ENCODE measurements around the gene RAB19. TPM values are rescaled to one million over a fixed set of nuclear protein-coding genes. Genes with fewer than 3 reads are reported as not detected.

Gene RAB19
- total RNA-seq, 2 donors from 2014 or later: 18.8 to 22.7 TPM

- TF ChIP-seq CTCF (IDR thresholded peaks at IDR 0.05): no peak
- Histone ChIP-seq H3K9me3 (no peaks in the 10 kb centered on the region), H3K9ac (ENCODE audit: low read depth in 2 of 2, low read length in 2 of 2) (peak overlapping the region in 1 of 2 donors; percentile 64), H3K4me3 (no peak overlapping the region), H3K27ac (peak overlapping the region; percentile 66), H3K4me1 (peaks cover 6% of the 10 kb centered on the region), H3K36me3 (peaks cover 9% of the 10 kb centered on the region), H3K27me3 (no peaks in the 10 kb centered on the region)
- no peak for DNase-seq
- intact Hi-C loops (cut with DNase I): no loop called here
Observed at GRCh38 chr7:140454657-140455015, 50.8 kb downstream of the RAB19 start.

- DNase-seq: peak; percentile 64
- TF ChIP-seq CTCF (IDR thresholded peaks at IDR 0.05): no peak
- H3K4me1 ChIP-seq: peaks cover 6% of the 10 kb centered on the region
Observed at GRCh38 chr7:140455743-140456142, 51.9 kb downstream of the RAB19 start.

GRCh38 chr7:140456551-140457051 is 52.7 kb downstream of the RAB19 start:
- H3K27me3 ChIP-seq: no peaks in the 10 kb centered on the region
- peaks cover 6% of the 10 kb centered on the region for H3K4me1 ChIP-seq
- no peak overlapping the region for H3K4me3 ChIP-seq
- H3K9ac ChIP-seq (ENCODE audit: low read depth in 2 of 2, low read length in 2 of 2): peak overlapping the region in 1 of 2 donors; percentile 3
- intact Hi-C loops (cut with DNase I): no loop called here
- H3K9me3 ChIP-seq: no peaks in the 10 kb centered on the region
- DNase-seq: peak; percentile 69
- no peak for TF ChIP-seq CTCF (IDR thresholded peaks at IDR 0.05)
- peaks cover 21% of the 10 kb centered on the region for H3K36me3 ChIP-seq
- H3K27ac ChIP-seq: peak overlapping the region; percentile 66

More at GRCh38 chr7:140455743-140456142, 51.9 kb downstream of the RAB19 start:
- H3K36me3 ChIP-seq: peaks cover 14% of the 10 kb centered on the region
- H3K9me3 ChIP-seq: no peaks in the 10 kb centered on the region
- peak overlapping the region; percentile 66 for H3K27ac ChIP-seq
- no peaks in the 10 kb centered on the region for H3K27me3 ChIP-seq
- intact Hi-C loops (cut with DNase I): no loop called here
- no peak overlapping the region for H3K4me3 ChIP-seq
- peak overlapping the region in 1 of 2 donors; percentile 64 for H3K9ac ChIP-seq (ENCODE audit: low read depth in 2 of 2, low read length in 2 of 2)

- no peak for TF ChIP-seq CTCF (IDR thresholded peaks at IDR 0.05)
- Histone ChIP-seq H3K36me3 (peaks cover 21% of the 10 kb centered on the region), H3K9me3 (no peaks in the 10 kb centered on the region), H3K4me3 (no peak overlapping the region), H3K4me1 (peaks cover 6% of the 10 kb centered on the region), H3K27ac (no peak overlapping the region), H3K27me3 (no peaks in the 10 kb centered on the region), H3K9ac (ENCODE audit: low read depth in 2 of 2, low read length in 2 of 2) (no peak overlapping the region)
- intact Hi-C loops (cut with DNase I): no loop called here
- no peak for DNase-seq
Observed at GRCh38 chr7:140458201-140458600, 54.3 kb downstream of the RAB19 start.

- intact Hi-C loops (cut with DNase I): no loop called here
- Histone ChIP-seq H3K4me1 (peaks cover 6% of the 10 kb centered on the region), H3K27me3 (no peaks in the 10 kb centered on the region), H3K4me3 (no peak overlapping the region), H3K27ac (no peak overlapping the region), H3K9me3 (no peaks in the 10 kb centered on the region), H3K9ac (ENCODE audit: low read depth in 2 of 2, low read length in 2 of 2) (no peak overlapping the region), H3K36me3 (peaks cover 21% of the 10 kb centered on the region)
- TF ChIP-seq CTCF (IDR thresholded peaks at IDR 0.05): no peak
- no peak for DNase-seq
Observed at GRCh38 chr7:140458916-140459315, 55.1 kb downstream of the RAB19 start.
